Ovary (tissue), 3 donors: ENCODE data around the gene BLOC1S4.

Source experiments
- CTCF ChIP-seq, 3 donors: fragments of 450-650 bp in 2 of 3; fragments of 200-600 bp in 1 of 3; IDR thresholded peaks; one replicate each; pipeline versions ENCODE4 v1.5.1 to v1.8.0; 2016 to 2022; ENCODE audit warnings: antibody characterized with exemption in 3 of 3, mild to moderate bottlenecking in 1 of 3
- EP300 ChIP-seq: sonication (generic); formaldehyde crosslinking; IDR thresholded peaks from one replicate; pipeline ENCODE4 v1.6.1; 2017; ENCODE audit warnings: antibody characterized with exemption
- POLR2A ChIP-seq: fragments of 450-650 bp; IDR thresholded peaks from one replicate; pipeline ENCODE4 v1.6.1; 2017; ENCODE audit warnings: antibody characterized with exemption, mild to moderate bottlenecking, moderate library complexity
- donor health status: DM: no; HTN: no; CAD: no.

- no peak for TF ChIP-seq EP300
- no peak for TF ChIP-seq POLR2A
- no peak for TF ChIP-seq CTCF (IDR thresholded peaks at IDR 0.05)
Measured at GRCh38 chr4:6764976-6765620, 49.1 kb downstream of the BLOC1S4 start.
